ENCODE measurements around the gene ZNF283. TPM values are rescaled to one million over a fixed set of nuclear protein-coding genes. Genes with fewer than 3 reads are reported as not detected.

ZNF283 gene
- total RNA-seq: 10.6 and 29.8 TPM in 2 replicates

DNA sequence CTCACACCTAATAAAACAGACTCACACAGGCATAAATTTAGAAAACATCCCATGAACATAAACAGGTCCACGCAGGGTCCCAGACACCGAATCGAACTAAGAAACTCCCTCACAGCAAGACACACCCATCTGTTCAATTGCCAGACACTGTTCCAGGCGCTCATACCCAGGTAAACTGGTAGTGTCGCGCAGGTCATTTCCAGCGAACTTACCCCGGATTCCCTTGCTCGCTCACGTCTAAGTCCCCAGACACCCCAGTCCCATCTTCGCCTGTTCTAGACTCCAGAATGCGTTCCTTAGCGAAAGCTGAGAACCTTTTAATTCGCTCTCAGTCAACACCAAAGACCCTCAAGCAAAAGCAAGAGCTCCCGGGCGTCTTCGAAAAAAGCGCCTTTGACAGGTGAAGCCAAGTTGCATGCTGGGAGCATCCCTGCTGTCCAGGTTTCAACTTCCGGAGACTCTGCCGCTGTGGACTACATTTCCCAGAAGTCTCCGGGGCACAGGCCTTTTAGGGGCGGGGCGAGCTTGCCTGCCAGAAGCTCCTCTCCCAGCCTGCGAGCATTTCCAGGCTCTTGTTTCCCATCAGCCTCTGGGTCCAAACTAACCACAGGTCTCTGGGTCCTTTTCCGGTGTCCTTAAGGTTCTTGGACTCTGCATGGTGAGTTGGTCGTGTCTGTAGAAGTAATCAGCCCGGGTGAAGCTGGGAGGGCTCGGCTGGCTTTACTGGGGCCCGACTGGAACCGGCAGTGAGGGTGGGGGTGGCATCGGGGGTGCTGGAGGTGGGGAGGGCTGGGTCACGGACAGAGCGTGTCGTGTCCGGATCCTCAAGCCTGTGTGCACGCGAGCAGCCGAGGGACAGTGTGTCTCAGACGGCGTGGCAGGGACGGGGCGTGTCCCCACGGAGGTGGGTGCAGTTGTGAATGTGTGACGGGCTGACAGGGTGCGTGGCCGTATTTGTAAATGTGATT, at the start of gene ZNF283:
Gene ZNF283, plus strand, starts transcription at position 535 of the 968 bp plus-strand sequence. CDS start 6,184 bp downstream, outside the sequence.
- peak; percentile 93 for DNase-seq (ENCODE audit: low read depth)
- TF ChIP-seq, protein P1, sequence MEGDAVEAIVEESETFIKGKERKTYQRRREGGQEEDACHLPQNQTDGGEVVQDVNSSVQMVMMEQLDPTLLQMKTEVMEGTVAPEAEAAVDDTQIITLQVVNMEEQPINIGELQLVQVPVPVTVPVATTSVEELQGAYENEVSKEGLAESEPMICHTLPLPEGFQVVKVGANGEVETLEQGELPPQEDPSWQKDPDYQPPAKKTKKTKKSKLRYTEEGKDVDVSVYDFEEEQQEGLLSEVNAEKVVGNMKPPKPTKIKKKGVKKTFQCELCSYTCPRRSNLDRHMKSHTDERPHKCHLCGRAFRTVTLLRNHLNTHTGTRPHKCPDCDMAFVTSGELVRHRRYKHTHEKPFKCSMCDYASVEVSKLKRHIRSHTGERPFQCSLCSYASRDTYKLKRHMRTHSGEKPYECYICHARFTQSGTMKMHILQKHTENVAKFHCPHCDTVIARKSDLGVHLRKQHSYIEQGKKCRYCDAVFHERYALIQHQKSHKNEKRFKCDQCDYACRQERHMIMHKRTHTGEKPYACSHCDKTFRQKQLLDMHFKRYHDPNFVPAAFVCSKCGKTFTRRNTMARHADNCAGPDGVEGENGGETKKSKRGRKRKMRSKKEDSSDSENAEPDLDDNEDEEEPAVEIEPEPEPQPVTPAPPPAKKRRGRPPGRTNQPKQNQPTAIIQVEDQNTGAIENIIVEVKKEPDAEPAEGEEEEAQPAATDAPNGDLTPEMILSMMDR (IDR thresholded peaks at IDR 0.05; ENCODE audit: insufficient read depth, low read depth, low read length): no peak
- H3K4me3 ChIP-seq (ENCODE audit: low read depth, low read length): peak within 1 kb of the TSS; percentile 72

DNA sequence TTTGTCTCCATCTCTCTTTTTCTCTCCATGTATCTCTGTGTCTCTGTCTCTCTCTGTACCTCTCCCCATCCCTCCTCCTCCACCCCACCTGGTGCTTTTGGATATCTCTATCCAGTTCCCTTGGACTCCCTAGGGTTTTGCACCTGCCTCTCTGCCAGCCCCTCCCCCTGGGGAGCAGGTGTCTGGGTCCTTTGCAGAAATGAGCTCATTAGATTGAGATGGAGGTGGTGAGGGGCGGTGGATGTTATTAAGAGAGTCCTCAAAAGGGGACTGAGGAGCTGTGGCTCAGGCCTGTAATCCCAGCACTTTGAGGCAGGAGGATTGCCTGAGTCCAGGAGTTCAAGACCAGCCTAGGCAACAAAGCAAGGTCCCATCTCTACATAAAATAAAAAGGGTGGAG, 48.5 kb upstream of the ZNF283 start:
- no peak overlapping the region for H3K4me3 ChIP-seq (ENCODE audit: low read depth, low read length)
- no peak for DNase-seq (ENCODE audit: low read depth)
- TF ChIP-seq, protein P1 (IDR thresholded peaks at IDR 0.05; ENCODE audit: insufficient read depth, low read depth, low read length): no peak

DNA sequence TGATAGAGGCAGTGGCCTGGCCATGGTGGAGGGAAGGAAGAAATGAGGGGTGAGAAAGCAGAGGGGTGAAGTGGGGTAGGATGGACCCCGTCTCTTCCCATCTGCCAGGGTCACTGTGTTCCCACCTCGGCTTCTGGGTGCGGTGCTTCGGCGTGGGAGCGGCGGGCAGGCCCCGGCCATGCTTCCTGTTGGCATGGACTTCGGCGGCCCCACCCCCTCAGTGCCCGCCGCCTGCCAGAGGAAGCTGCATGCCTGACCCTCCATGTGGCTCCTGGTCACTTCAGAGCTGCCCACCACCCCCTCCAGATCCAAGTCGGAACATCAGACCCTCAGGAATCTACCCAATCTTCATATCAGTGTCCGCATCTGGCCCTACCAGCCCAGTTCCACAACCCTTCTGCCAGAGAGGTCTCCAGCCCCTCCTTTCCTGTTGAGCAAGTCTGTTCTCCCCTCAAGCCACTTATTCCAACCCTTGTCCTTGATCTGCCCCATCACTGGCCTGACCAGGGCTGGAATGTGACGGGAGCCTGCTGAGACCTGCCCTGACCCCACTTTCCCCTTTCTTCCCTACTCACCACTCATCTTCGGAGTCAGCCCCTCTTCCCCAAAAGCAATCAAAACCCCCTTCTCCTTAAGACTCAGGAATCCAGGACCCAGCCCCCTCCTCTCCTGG, 47.8 kb upstream of the ZNF283 start:
- no peak overlapping the region for H3K4me3 ChIP-seq (ENCODE audit: low read depth, low read length)
- TF ChIP-seq, protein P1 (IDR thresholded peaks at IDR 0.05; ENCODE audit: insufficient read depth, low read depth, low read length): no peak

DNA sequence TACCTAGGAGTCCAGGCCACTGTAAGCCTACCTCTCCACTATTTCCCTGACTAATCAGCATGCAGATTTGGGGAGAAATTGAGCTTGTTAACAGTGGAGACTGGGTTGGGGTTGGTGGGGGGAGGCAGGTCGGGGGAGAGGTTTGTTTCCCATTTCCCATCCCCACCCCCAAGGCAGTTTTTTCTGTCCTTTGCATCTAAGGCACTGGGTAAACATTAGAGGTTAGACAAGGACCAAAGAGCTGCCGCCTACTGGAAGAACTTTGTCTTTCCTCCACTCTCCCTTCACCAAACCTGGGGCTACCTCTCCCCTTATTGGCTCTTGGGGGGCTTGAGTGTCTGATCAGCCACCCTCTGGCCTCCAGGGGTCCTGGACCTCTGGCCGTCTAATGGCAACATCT, 47.3 kb upstream of the ZNF283 start:
- no peak overlapping the region for H3K4me3 ChIP-seq (ENCODE audit: low read depth, low read length)
- DNase-seq (ENCODE audit: low read depth): no peak
- TF ChIP-seq, protein P1 (IDR thresholded peaks at IDR 0.05; ENCODE audit: insufficient read depth, low read depth, low read length): no peak

More for the DNA sequence above, 47.8 kb upstream of the ZNF283 start:
- no peak for DNase-seq (ENCODE audit: low read depth)

DNA sequence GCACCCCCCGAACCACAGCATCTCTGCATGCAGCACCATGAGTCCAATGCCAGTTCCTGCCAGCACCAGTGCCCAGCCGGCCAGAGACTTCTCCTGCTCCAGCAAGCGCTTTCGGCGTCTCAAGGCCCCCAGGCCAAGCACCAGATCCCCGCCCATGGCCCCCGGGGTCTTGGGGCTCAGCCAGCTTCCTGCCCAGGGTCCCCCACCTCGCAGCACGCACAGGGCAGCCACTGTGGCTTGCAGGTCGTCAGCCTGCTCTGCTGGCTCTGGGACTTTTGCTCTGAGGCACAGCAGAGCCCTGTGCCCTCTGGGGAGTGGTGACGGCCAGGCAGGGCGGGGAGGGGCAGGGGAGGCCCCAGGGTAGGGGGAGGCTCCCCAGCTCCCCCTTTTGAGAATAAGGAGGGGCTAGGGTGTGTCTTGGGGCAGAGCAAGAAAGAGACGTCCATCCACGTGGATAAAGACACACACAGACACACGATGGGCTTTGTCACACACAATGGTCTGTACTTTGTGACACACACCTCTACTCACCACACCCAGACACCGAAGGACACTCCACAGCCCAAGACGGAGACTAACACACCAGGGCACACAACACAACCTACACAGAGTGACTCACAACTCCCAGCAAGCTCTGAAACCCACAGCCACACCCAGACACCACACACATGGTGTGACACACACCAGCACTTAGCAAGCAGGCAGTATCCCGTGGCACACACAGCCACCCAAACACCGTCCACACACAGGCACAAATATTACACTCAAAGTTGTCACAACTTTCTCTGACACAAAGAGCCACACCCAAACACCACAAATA, 46.2 kb upstream of the ZNF283 start, which contains the start of gene KCNN4:
Gene KCNN4, minus strand, starts transcription at position 268 of the 820 bp plus-strand sequence. Its CDS starts 112 bp downstream, at position 156.
- TF ChIP-seq, protein P1 (IDR thresholded peaks at IDR 0.05; ENCODE audit: insufficient read depth, low read depth, low read length): no peak
- peak; percentile 25 for DNase-seq (ENCODE audit: low read depth)
- H3K4me3 ChIP-seq (ENCODE audit: low read depth, low read length): no peak within 1 kb of the TSS

DNA sequence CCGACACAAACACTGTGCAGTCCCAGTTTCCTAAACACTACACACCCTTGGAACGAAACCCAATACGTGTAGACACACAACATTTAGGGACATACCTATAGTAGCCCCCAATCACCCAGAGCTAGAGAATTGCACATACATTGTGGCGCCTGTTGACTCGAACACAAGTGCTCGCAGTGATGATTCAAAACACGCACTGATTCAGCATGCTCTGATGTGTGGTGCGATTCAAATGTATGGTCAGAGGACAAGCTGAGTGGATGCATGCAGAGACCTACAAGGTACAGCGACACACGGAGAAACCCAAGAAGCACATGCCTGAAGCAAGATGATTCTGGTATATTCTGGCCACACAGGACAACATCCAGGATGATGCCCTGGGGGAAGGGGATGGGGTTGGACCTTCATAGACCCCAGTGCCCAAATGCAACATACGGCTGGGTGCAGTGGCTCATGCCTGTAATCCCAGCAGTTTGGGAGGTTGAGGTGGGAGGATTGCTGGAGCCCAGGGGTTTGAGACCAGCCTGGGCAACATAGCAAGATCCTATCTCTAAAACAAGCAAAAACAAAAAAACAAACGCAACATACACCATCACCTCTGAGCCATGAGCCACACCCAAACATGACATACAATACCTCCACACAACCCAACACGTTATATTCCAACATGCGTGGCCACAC, 45.4 kb upstream of the ZNF283 start:
- no peak overlapping the region for H3K4me3 ChIP-seq (ENCODE audit: low read depth, low read length)
- TF ChIP-seq, protein P1 (IDR thresholded peaks at IDR 0.05; ENCODE audit: insufficient read depth, low read depth, low read length): no peak
- no peak for DNase-seq (ENCODE audit: low read depth)
